H1 (cell line): ENCODE measurements around the gene ABCC11. TPM values are rescaled to one million over a fixed set of nuclear protein-coding genes. Genes with fewer than 3 reads are reported as not detected.

Experiments
- CTCF ChIA-PET: fragments of 300-600 bp; sonication (Branson Sonifier 250); formaldehyde crosslinking; loops from one replicate; lab custom pipeline; 2021; ENCODE audit not compliant: partially characterized antibody; lab: Charles Lee
- POLR2A ChIA-PET: fragments of 300-600 bp; sonication (Branson Sonifier 250); formaldehyde crosslinking; loops from one replicate; lab custom pipeline; 2021; ENCODE audit warnings: inconsistent platforms; ENCODE audit not compliant: partially characterized antibody; lab: Charles Lee
- DNase-seq, 2 experiments: peaks; one replicate each; pipeline versions ENCODE4 v3.0.0 to v3.0.0-alpha.2; 2010 to 2022; ENCODE audit warnings: low spot score in 2 of 2, low read depth in 1 of 2, mixed read lengths in 1 of 2
- FAIRE-seq: peaks from 2 replicates; lab custom pipeline; 2011; peaks lifted over from hg19 to GRCh38; lab: Jason Lieb, UNC
- H2AFZ ChIP-seq: 2 replicates; pipeline ENCODE4 v1.8.1; 2012; ENCODE audit warnings: low read length, inconsistent platforms
- H2AK5ac ChIP-seq: 2 replicates; pipeline ENCODE4 v1.6.1; 2013; ENCODE audit warnings: low read depth, low read length
- H2BK120ac ChIP-seq: replicated peaks from 2 replicates; pipeline ENCODE3; 2013; ENCODE audit warnings: low read depth, low read length, inconsistent platforms
- H2BK12ac ChIP-seq: 2 replicates; pipeline ENCODE4 v1.6.1; 2013; ENCODE audit warnings: low read depth, low read length
- H2BK15ac ChIP-seq: 2 replicates; pipeline ENCODE4 v1.6.1; 2013; ENCODE audit warnings: low read length
- H2BK20ac ChIP-seq: 2 replicates; pipeline ENCODE4 v1.6.1; 2013; ENCODE audit warnings: low read length
- H2BK5ac ChIP-seq: 2 replicates; pipeline ENCODE4 v1.6.1; 2013; ENCODE audit warnings: low read depth, low read length
- H3K14ac ChIP-seq: 2 replicates; pipeline ENCODE4 v1.6.1; 2013; ENCODE audit warnings: inconsistent platforms; ENCODE audit not compliant: insufficient read length
- H3K18ac ChIP-seq: 2 replicates; pipeline ENCODE4 v1.6.1; 2013; ENCODE audit warnings: low read length; ENCODE audit errors: extremely low read depth
- H3K23ac ChIP-seq: 2 replicates; pipeline ENCODE4 v1.6.1; 2013; ENCODE audit warnings: inconsistent platforms; ENCODE audit not compliant: insufficient read length
- H3K23me2 ChIP-seq: 2 replicates; pipeline ENCODE4 v1.6.1; 2013; ENCODE audit warnings: low read depth, low read length
- H3K27ac ChIP-seq: 2 replicates; pipeline ENCODE4 v1.6.1; 2011; ENCODE audit warnings: low read depth, low read length, inconsistent platforms
- H3K27me3 ChIP-seq, 4 experiments: replicated peaks in 1 of 4; 1 replicate in 1 of 4; 2 replicates in 3 of 4; pipeline versions ENCODE4 v1.6.1 to v1.8.1; 2011 to 2013; ENCODE audit warnings: low read length in 3 of 4, mild to moderate bottlenecking in 3 of 4, inconsistent platforms in 2 of 4, mixed read lengths in 2 of 4, moderate library complexity in 1 of 4; ENCODE audit not compliant: control insufficient read depth in 3 of 4, insufficient read depth in 3 of 4; ENCODE audit errors: extremely low read depth in 1 of 4
- H3K36me3 ChIP-seq, 4 experiments: 2 replicates each; pipeline versions ENCODE4 v1.6.1 to v1.8.1; 2011 to 2013; ENCODE audit warnings: mild to moderate bottlenecking in 4 of 4, low read length in 3 of 4, moderate library complexity in 2 of 4, control low read depth in 1 of 4, inconsistent platforms in 1 of 4; ENCODE audit not compliant: insufficient read depth in 4 of 4, control insufficient read depth in 2 of 4
- H3K4ac ChIP-seq: replicated peaks from 2 replicates; pipeline ENCODE3; 2013; ENCODE audit warnings: low read length, low read depth, mixed read lengths, inconsistent platforms; ENCODE audit not compliant: insufficient read length
- H3K4me1 ChIP-seq, 4 experiments: replicated peaks in 1 of 4; 1 replicate in 1 of 4; 2 replicates in 3 of 4; pipeline versions ENCODE4 v1.6.1 to v1.8.1; 2011 to 2013; ENCODE audit warnings: low read length in 3 of 4, inconsistent platforms in 2 of 4, mixed read lengths in 1 of 4; ENCODE audit not compliant: insufficient read depth in 4 of 4, control insufficient read depth in 3 of 4
- H3K4me2 ChIP-seq, 2 experiments: 2 replicates each; pipeline versions ENCODE4 v1.6.1 to v1.8.1; 2011 to 2013; ENCODE audit warnings: low read depth in 2 of 2, low read length in 2 of 2, control low read depth in 1 of 2, inconsistent platforms in 1 of 2, mild to moderate bottlenecking in 1 of 2; ENCODE audit not compliant: insufficient read depth in 1 of 2
- H3K4me3 ChIP-seq, 4 experiments: fragments of 200-600, 300-600 bp in 1 of 4; sonication (generic), shearing (Covaris generic), sonication (Bioruptor Twin) in 1 of 4; 2 replicates each; pipeline versions ENCODE4 v1.5.1 to v1.8.1; 2011 to 2016; ENCODE audit warnings: low read length in 4 of 4, low read depth in 3 of 4, control low read depth in 2 of 4, inconsistent platforms in 2 of 4, mild to moderate bottlenecking in 2 of 4, mixed read lengths in 1 of 4, moderate library complexity in 1 of 4; ENCODE audit not compliant: insufficient read depth in 2 of 4; ENCODE audit errors: extremely low read depth in 1 of 4
- H3K56ac ChIP-seq: replicated peaks from 2 replicates; pipeline ENCODE3; 2013; ENCODE audit warnings: low read depth, mild to moderate bottlenecking, mixed read lengths, low read length, inconsistent platforms; ENCODE audit not compliant: insufficient read length
- H3K79me1 ChIP-seq: 2 replicates; pipeline ENCODE4 v1.6.1; 2013; ENCODE audit warnings: low read depth, low read length, control low read depth
- H3K79me2 ChIP-seq, 2 experiments: 2 replicates each; pipeline versions ENCODE4 v1.6.1 to v1.8.1; 2012 to 2013; ENCODE audit warnings: low read length in 2 of 2, mild to moderate bottlenecking in 2 of 2, inconsistent platforms in 1 of 2; ENCODE audit not compliant: insufficient read depth in 2 of 2, control insufficient read depth in 1 of 2
- H3K9ac ChIP-seq, 4 experiments: replicated peaks in 1 of 4; 1 replicate in 1 of 4; 2 replicates in 3 of 4; pipeline versions ENCODE4 v1.6.1 to v1.8.1; 2011 to 2013; ENCODE audit warnings: low read depth in 3 of 4, low read length in 3 of 4, control low read depth in 2 of 4, mild to moderate bottlenecking in 2 of 4, moderate library complexity in 2 of 4, inconsistent platforms in 1 of 4; ENCODE audit errors: extremely low read depth in 1 of 4
- H3K9me3 ChIP-seq, 2 experiments: 2 replicates each; pipeline versions ENCODE4 v1.6.1 to v1.8.1; 2012 to 2013; ENCODE audit warnings: mild to moderate bottlenecking in 2 of 2, moderate library complexity in 2 of 2, control low read depth in 1 of 2, inconsistent platforms in 1 of 2, low read depth in 1 of 2, low read length in 1 of 2, mixed read lengths in 1 of 2; ENCODE audit not compliant: insufficient read depth in 2 of 2
- H4K20me1 ChIP-seq, 2 experiments: replicated peaks in 1 of 2; 2 replicates each; pipeline versions ENCODE3 to v1.8.1; 2011 to 2013; ENCODE audit warnings: inconsistent platforms in 2 of 2, low read length in 2 of 2, mild to moderate bottlenecking in 1 of 2; ENCODE audit not compliant: insufficient read depth in 2 of 2, control insufficient read depth in 1 of 2
- H4K5ac ChIP-seq: 2 replicates; pipeline ENCODE4 v1.6.1; 2013; ENCODE audit warnings: low read length, low read depth, mixed read lengths, inconsistent platforms; ENCODE audit not compliant: insufficient read length
- H4K8ac ChIP-seq: 2 replicates; pipeline ENCODE4 v1.8.0; 2013; ENCODE audit warnings: mild to moderate bottlenecking, moderate library complexity, low read length, inconsistent platforms; ENCODE audit not compliant: insufficient read depth; ENCODE audit errors: extremely low read depth
- H4K91ac ChIP-seq: replicated peaks from 2 replicates; pipeline ENCODE3; 2013; ENCODE audit warnings: low read length, mixed read lengths, inconsistent platforms; ENCODE audit not compliant: insufficient read length
- BCL11A ChIP-seq, 2 experiments: IDR thresholded peaks; one replicate each; pipeline ENCODE4 v1.6.1; 2011; ENCODE audit warnings: low read depth in 2 of 2, low read length in 2 of 2, mild to moderate bottlenecking in 2 of 2
- BRCA1 ChIP-seq: IDR thresholded peaks from 2 replicates; pipeline ENCODE4 v1.6.1; 2012; ENCODE audit warnings: low read depth, low read length, improper control_type of control experiment
- CTCF ChIP-seq, 3 experiments: IDR thresholded peaks; 1 replicate in 2 of 3; 2 replicates in 1 of 3; pipeline versions ENCODE4 v1.5.1 to v1.6.1; 2011; ENCODE audit warnings: low read length in 3 of 3, mild to moderate bottlenecking in 3 of 3, inconsistent platforms in 2 of 3, low read depth in 1 of 3, moderate library complexity in 1 of 3; ENCODE audit not compliant: insufficient read depth in 1 of 3; ENCODE audit errors: control extremely low read depth in 1 of 3
- FOSL1 ChIP-seq: IDR thresholded peaks from 2 replicates; pipeline ENCODE4 v1.6.1; 2011; ENCODE audit warnings: mild to moderate bottlenecking, low read depth, low read length, moderate library complexity; ENCODE audit not compliant: insufficient read depth
- JUN ChIP-seq: IDR thresholded peaks from 2 replicates; pipeline ENCODE4 v1.6.1; 2011; ENCODE audit warnings: low read depth, mild to moderate bottlenecking, improper control_type of control experiment, low read length
- RAD21 ChIP-seq, 2 experiments: IDR thresholded peaks in 1 of 2; conservative IDR thresholded peaks in 1 of 2; 2 replicates each; pipeline ENCODE4 v1.6.1; 2011; ENCODE audit warnings: low read depth in 2 of 2, low read length in 2 of 2, improper control_type of control experiment in 1 of 2, inconsistent platforms in 1 of 2, mild to moderate bottlenecking in 1 of 2, moderate library complexity in 1 of 2
- RFX5 ChIP-seq: IDR thresholded peaks from 2 replicates; pipeline ENCODE4 v1.6.1; 2011; ENCODE audit warnings: low read depth, low read length, improper control_type of control experiment, borderline replicate concordance
- RXRA ChIP-seq: IDR thresholded peaks from 2 replicates; pipeline ENCODE4 v1.6.1; 2011; ENCODE audit warnings: low read depth, mild to moderate bottlenecking, low read length, moderate library complexity; ENCODE audit not compliant: insufficient read depth
- SIN3A ChIP-seq, 2 experiments: IDR thresholded peaks in 1 of 2; conservative IDR thresholded peaks in 1 of 2; 2 replicates each; pipeline ENCODE4 v1.6.1; 2011 to 2012; ENCODE audit warnings: low read length in 2 of 2, improper control_type of control experiment in 1 of 2, low read depth in 1 of 2, mild to moderate bottlenecking in 1 of 2
- YY1 ChIP-seq: IDR thresholded peaks from 2 replicates; pipeline ENCODE4 v1.6.1; 2011; ENCODE audit warnings: low read depth, mild to moderate bottlenecking, low read length
- WGBS, 2 experiments: shearing (Covaris generic) in 1 of 2; methylation state at CpG; one replicate each; pipeline versions ENCODE4 v1.1.6 to v1.1.7; 2013 to 2015; ENCODE audit warnings: low lambda C conversion rate in 2 of 2, mixed read lengths in 2 of 2, inconsistent platforms in 1 of 2, low coverage in 1 of 2, missing lambda C conversion rate in 1 of 2; ENCODE audit not compliant: insufficient replicate concordance in 2 of 2, insufficient coverage in 1 of 2, insufficient read length in 1 of 2; ENCODE audit errors: extremely low coverage in 1 of 2, missing lambda C conversion rate in 1 of 2; 5-methylcytosine and 5-hydroxymethylcytosine counted together
- polyA plus RNA-seq, 7 experiments: library from polyadenylated mRNA; depleted of rRNA in 3 of 7; stranded (reverse) in 5 of 7; unstranded in 2 of 7; fragments of >200 nt in 5 of 7; fragments of 200-250 nt in 2 of 7; gene quantifications; 1 replicate in 5 of 7; 2 replicates in 1 of 7; 4 replicates in 1 of 7; pipeline versions ENCODE4 v1.2.1 to v1.2.3, GENCODE V29; 2011 to 2013; ENCODE audit warnings: missing spikeins in 2 of 7, mixed read lengths in 2 of 7
- total RNA-seq: library from RNA; stranded (reverse); fragmentation: NEBNext Ultra II Directional; extraction: Animal tissue kit (Norgen Biotek cat#: 25700); gene quantifications from 2 replicates; pipeline ENCODE4 v1.2.1, GENCODE V29; 2021

ABCC11 gene
- total and polyA plus RNA-seq, 2 of the 8 experiments (the other 6 are each of a cell fraction or from before 2014, with no cell fraction given) = 0.06 TPM; not detected in 1

GRCh38 chr16:48232493-48233040 lies 14.8 kb downstream of the ABCC11 start:
- no peak overlapping the region for H3K14ac ChIP-seq
- no peak overlapping the region for H3K23ac ChIP-seq
- H3K27me3 ChIP-seq = no peaks in the 10 kb centered on the region
- H3K27ac ChIP-seq = no peak overlapping the region
- H3K9ac ChIP-seq = no peak overlapping the region
- FAIRE-seq (no peak), DNase-seq (no peak)
- H4K8ac ChIP-seq = no peak overlapping the region
- no peaks in the 10 kb centered on the region for H3K36me3 ChIP-seq
- H3K18ac ChIP-seq = no peak overlapping the region
- H4K20me1 ChIP-seq = no peaks in the 10 kb centered on the region
- ChIA-PET CTCF (interaction anchor here (0.7 to 2.9 kb wide), 4 partner anchors 21 to 398 kb away, joined by 3 to 12 read pairs (median 6); no protein-coding TSS in a partner anchor), POLR2A (interaction anchor here (0.8 kb wide), 1 partner anchor 128 kb away, joined by 3 read pairs; no protein-coding TSS in a partner anchor)
- no peak overlapping the region for H2AK5ac ChIP-seq
- H2BK20ac ChIP-seq = no peak overlapping the region
- H3K56ac ChIP-seq = no peak overlapping the region
- no peaks in the 10 kb centered on the region for H3K23me2 ChIP-seq
- H2BK5ac ChIP-seq = no peak overlapping the region
- no peak overlapping the region for H2AFZ ChIP-seq
- H3K79me1 ChIP-seq = no peaks in the 10 kb centered on the region
- H2BK120ac ChIP-seq = no peak overlapping the region
- no peak overlapping the region for H4K91ac ChIP-seq
- H2BK12ac ChIP-seq = no peak overlapping the region
- no peaks in the 10 kb centered on the region for H3K9me3 ChIP-seq
- H3K4me1 ChIP-seq = no peaks in the 10 kb centered on the region
- no peak overlapping the region for H3K4me3 ChIP-seq
- 96% methylated on average over 2 of the region's 2 CpGs; no CpG with 5 or more reads in 1 of the 2 experiments for WGBS, 2 experiments
- no peak overlapping the region for H2BK15ac ChIP-seq
- H4K5ac ChIP-seq = no peak overlapping the region
- no peak overlapping the region for H3K4ac ChIP-seq
- no peak overlapping the region for H3K4me2 ChIP-seq
- H3K79me2 ChIP-seq = no peaks in the 10 kb centered on the region
- TF ChIP-seq RAD21 (IDR thresholded peaks at IDR 0.05 in 1 of 2, conservative IDR thresholded peaks at IDR 0.05 in 1 of 2; ENCODE audit: low read depth in 2 of 2, low read length in 2 of 2) (no peak), YY1 (no peak), JUN (no peak), CTCF (IDR thresholded peaks at IDR 0.05; ENCODE audit: control extremely low read depth in 1 of 3, insufficient read depth in 1 of 3, low read depth in 1 of 3, low read length in 3 of 3) (no peak), RXRA (no peak), BRCA1 (no peak), FOSL1 (no peak), RFX5 (no peak), SIN3A (conservative IDR thresholded peaks at IDR 0.05 in 1 of 2, IDR thresholded peaks at IDR 0.05 in 1 of 2; ENCODE audit: low read depth in 1 of 2, low read length in 2 of 2) (no peak), BCL11A (IDR thresholded peaks at IDR 0.05; ENCODE audit: low read depth in 2 of 2, low read length in 2 of 2) (no peak)
